ENCODE results near the gene TMEM263.

The TMEM263 gene

GRCh38 chr12:106950591-106950990 lies 5.1 kb upstream of the TMEM263 start:
- DNase-seq, result no peak

- no peak for DNase-seq
These were observed 2.1 kb upstream of the TMEM263 start for GRCh38 chr12:106953352-106954250.

GRCh38 chr12:106954462-106955376 lies 988 bp upstream of the TMEM263 start:
- DNase-seq, result no peak

GRCh38 chr12:106956048-106956578 lies 406 bp downstream of the TMEM263 start:
- no peak for DNase-seq

- no peak for DNase-seq
These were observed 1.9 kb downstream of the TMEM263 start for GRCh38 chr12:106957583-106957982.

- DNase-seq, result no peak
These were observed 4.7 kb downstream of the TMEM263 start for GRCh38 chr12:106960443-106960842.

GRCh38 chr12:106962286-106962685 lies 6.6 kb downstream of the TMEM263 start:
- no peak for DNase-seq

- DNase-seq, result no peak
These were observed 8.8 kb downstream of the TMEM263 start for GRCh38 chr12:106964526-106964925.

- no peak for DNase-seq
These were observed 15.4 kb downstream of the TMEM263 start for GRCh38 chr12:106971065-106971464.

- no peak for DNase-seq
These were observed 17.8 kb downstream of the TMEM263 start for GRCh38 chr12:106973545-106973944.

- no peak for DNase-seq
These were observed 18.8 kb downstream of the TMEM263 start for GRCh38 chr12:106974511-106974910.

- no peak for DNase-seq
These were observed 19.4 kb downstream of the TMEM263 start for GRCh38 chr12:106975098-106975497.

GRCh38 chr12:106975993-106976658 lies 20.4 kb downstream of the TMEM263 start:
- no peak for DNase-seq

- no peak for DNase-seq
These were observed 21.0 kb downstream of the TMEM263 start for GRCh38 chr12:106976668-106977067.

GRCh38 chr12:106978035-106978800 lies 22.5 kb downstream of the TMEM263 start:
- DNase-seq, result no peak

GRCh38 chr12:106980944-106981343 lies 25.2 kb downstream of the TMEM263 start:
- DNase-seq, result no peak

- DNase-seq, result no peak
These were observed 26.1 kb downstream of the TMEM263 start for GRCh38 chr12:106981788-106982187.

- DNase-seq, result no peak
These were observed 26.5 kb downstream of the TMEM263 start for GRCh38 chr12:106982229-106982628.

GRCh38 chr12:106984588-106985137 lies 29.0 kb downstream of the TMEM263 start:
- no peak for DNase-seq

- DNase-seq, result no peak
These were observed 29.8 kb downstream of the TMEM263 start for GRCh38 chr12:106985479-106985878.

- no peak for DNase-seq
These were observed 30.4 kb downstream of the TMEM263 start for GRCh38 chr12:106986135-106986534.

Measured in NCI-H526 treated with DMSO at 0.1 percent for 48 hours (cell line).